NCI-H226 (cell line): ENCODE measurements around the gene GMPPB.
"Not testable (repeated sequence)": the region's sequence is repeated elsewhere in the genome, so short reads cannot be mapped to it uniquely, and the experiment has no call there.

Experiments used
- DNase-seq: peaks from one replicate; pipeline ENCODE4 v3.0.0-alpha.2; 2015

GMPPB gene

GRCh38 chr3:49712631-49713317 is 11.0 kb downstream of the GMPPB start:
- DNase-seq = no peak

- no peak for DNase-seq
Observed at GRCh38 chr3:49712166-49712565, 11.6 kb downstream of the GMPPB start.

- DNase-seq = no peak
Observed at GRCh38 chr3:49711489-49711888, 12.3 kb downstream of the GMPPB start.

GRCh38 chr3:49709852-49710251 is 13.9 kb downstream of the GMPPB start:
- no peak for DNase-seq

- DNase-seq = no peak
Observed at GRCh38 chr3:49707113-49707480, 16.7 kb downstream of the GMPPB start.

GRCh38 chr3:49706456-49707112 is 17.2 kb downstream of the GMPPB start:
- no peak for DNase-seq

GRCh38 chr3:49705390-49705960 is 18.3 kb downstream of the GMPPB start:
- DNase-seq = no peak

- no peak for DNase-seq
Observed at GRCh38 chr3:49704629-49705028, 19.1 kb downstream of the GMPPB start.

- no peak for DNase-seq
Observed at GRCh38 chr3:49703956-49704355, 19.8 kb downstream of the GMPPB start.

- DNase-seq = peak; percentile 34
Observed at GRCh38 chr3:49703443-49703927, 20.3 kb downstream of the GMPPB start.

- DNase-seq = no peak
Observed at GRCh38 chr3:49702672-49703071, 21.1 kb downstream of the GMPPB start.

- DNase-seq = no peak
Observed at GRCh38 chr3:49701388-49702077, 22.2 kb downstream of the GMPPB start.

- DNase-seq = no peak
Observed at GRCh38 chr3:49700453-49701128, 23.2 kb downstream of the GMPPB start.

GRCh38 chr3:49700014-49700413 is 23.7 kb downstream of the GMPPB start:
- no peak for DNase-seq

GRCh38 chr3:49699281-49699979 is 24.3 kb downstream of the GMPPB start:
- peak; percentile 78 for DNase-seq

GRCh38 chr3:49695350-49696015 is 28.3 kb downstream of the GMPPB start:
- not testable (repeated sequence) for DNase-seq

- not testable (repeated sequence) for DNase-seq
Observed at GRCh38 chr3:49694409-49695070, 29.2 kb downstream of the GMPPB start.

GRCh38 chr3:49691481-49691880 is 32.3 kb downstream of the GMPPB start:
- not testable (repeated sequence) for DNase-seq

- not testable (repeated sequence) for DNase-seq
Observed at GRCh38 chr3:49690856-49691255, 32.9 kb downstream of the GMPPB start.

GRCh38 chr3:49689908-49690624 is 33.7 kb downstream of the GMPPB start:
- DNase-seq = not testable (repeated sequence)
